Neuronal stem cell (in vitro differentiated cells): ENCODE results near the gene CACHD1.

ENCODE experiments used
- DNase-seq: peaks from one replicate; pipeline ENCODE4 v3.0.0-alpha.2; 2013; ENCODE audit warnings: low spot score
- H2AFZ ChIP-seq: one replicate; pipeline ENCODE4 v1.6.1; 2013; ENCODE audit warnings: mild to moderate bottlenecking, low read length, inconsistent platforms
- H2AK5ac ChIP-seq: 2 replicates; pipeline ENCODE4 v1.6.1; 2013; ENCODE audit warnings: low read depth, mild to moderate bottlenecking, inconsistent platforms, low read length, moderate library complexity, mixed read lengths
- H2BK120ac ChIP-seq: 2 replicates; pipeline ENCODE4 v1.6.1; 2013; ENCODE audit warnings: low read depth, mild to moderate bottlenecking, inconsistent platforms, low read length, moderate library complexity, mixed read lengths
- H2BK12ac ChIP-seq: one replicate; pipeline ENCODE4 v1.6.1; 2013; ENCODE audit warnings: low read length, inconsistent platforms
- H2BK15ac ChIP-seq: 2 replicates; pipeline ENCODE4 v1.6.1; 2013; ENCODE audit warnings: mild to moderate bottlenecking, low read length, inconsistent platforms, mixed read lengths
- H2BK5ac ChIP-seq: one replicate; pipeline ENCODE4 v1.6.1; 2013; ENCODE audit warnings: inconsistent platforms, mild to moderate bottlenecking, low read length, moderate library complexity
- H3K14ac ChIP-seq: one replicate; pipeline ENCODE4 v1.6.1; 2013; ENCODE audit warnings: low read length, inconsistent platforms
- H3K18ac ChIP-seq: 2 replicates; pipeline ENCODE4 v1.6.1; 2013; ENCODE audit warnings: low read length, inconsistent platforms
- H3K23ac ChIP-seq: 2 replicates; pipeline ENCODE4 v1.6.1; 2013; ENCODE audit warnings: low read depth, mild to moderate bottlenecking, mixed read lengths, low read length, inconsistent platforms; ENCODE audit not compliant: poor library complexity
- H3K27ac ChIP-seq: replicated peaks from 3 replicates; pipeline ENCODE4 v1.5.1; 2013; ENCODE audit warnings: low read length, inconsistent platforms
- H3K27me3 ChIP-seq, 3 experiments: 2 replicates each; pipeline ENCODE4 v1.6.1; 2013; ENCODE audit warnings: low read length in 3 of 3, mild to moderate bottlenecking in 2 of 3, inconsistent platforms in 1 of 3, low read depth in 1 of 3, mixed read lengths in 1 of 3, moderate library complexity in 1 of 3; ENCODE audit not compliant: control insufficient read depth in 3 of 3, insufficient read depth in 3 of 3
- H3K36me3 ChIP-seq, 2 donors: replicated peaks in 1 of 2; 2 replicates each; pipeline ENCODE4 v1.6.1; 2013; ENCODE audit warnings: low read length in 2 of 2; ENCODE audit not compliant: control insufficient read depth in 2 of 2, insufficient read depth in 2 of 2
- H3K4ac ChIP-seq: 2 replicates; pipeline ENCODE4 v1.6.1; 2013; ENCODE audit warnings: inconsistent platforms, mild to moderate bottlenecking, low read length, moderate library complexity
- H3K4me1 ChIP-seq, 2 donors: 1 replicate in 1 of 2; 2 replicates in 1 of 2; pipeline ENCODE4 v1.6.1; 2013; ENCODE audit warnings: low read length in 2 of 2, low read depth in 1 of 2; ENCODE audit not compliant: control insufficient read depth in 2 of 2, insufficient read depth in 1 of 2
- H3K4me2 ChIP-seq: one replicate; pipeline ENCODE4 v1.6.1; 2013; ENCODE audit warnings: mild to moderate bottlenecking, low read length, inconsistent platforms; ENCODE audit not compliant: insufficient read depth, poor library complexity, severe bottlenecking
- H3K4me3 ChIP-seq, 2 donors: 2 replicates each; pipeline ENCODE4 v1.5.1; 2013; ENCODE audit warnings: low read length in 2 of 2, mild to moderate bottlenecking in 2 of 2, inconsistent platforms in 1 of 2, moderate library complexity in 1 of 2
- H3K79me1 ChIP-seq: one replicate; pipeline ENCODE4 v1.6.1; 2013; ENCODE audit warnings: low read depth, mild to moderate bottlenecking, inconsistent platforms, low read length, moderate library complexity
- H3K9ac ChIP-seq: one replicate; pipeline ENCODE4 v1.6.1; 2013; ENCODE audit warnings: mild to moderate bottlenecking, low read depth, low read length, inconsistent platforms; ENCODE audit not compliant: poor library complexity
- H3K9me3 ChIP-seq, 2 donors: replicated peaks in 1 of 2; 2 replicates each; pipeline versions ENCODE3 to v1.6.1; 2013; ENCODE audit warnings: low read length in 2 of 2, mild to moderate bottlenecking in 2 of 2, inconsistent platforms in 1 of 2, low read depth in 1 of 2, mixed read lengths in 1 of 2, moderate library complexity in 1 of 2; ENCODE audit not compliant: control insufficient read depth in 2 of 2, insufficient read depth in 1 of 2
- H4K8ac ChIP-seq: one replicate; pipeline ENCODE4 v1.6.1; 2013; ENCODE audit warnings: low read depth, mild to moderate bottlenecking, inconsistent platforms, low read length, moderate library complexity
- H4K91ac ChIP-seq: one replicate; pipeline ENCODE4 v1.6.1; 2013; ENCODE audit warnings: low read length, low read depth, mild to moderate bottlenecking, inconsistent platforms; ENCODE audit not compliant: poor library complexity
- whole genome bisulfite sequencing, 2 donors: extraction: QIAGEN DNeasy Blood & Tissue Kit; methylation state at CpG; one replicate each; pipeline ENCODE4 v1.1.7; 2013; ENCODE audit warnings: missing lambda C conversion rate in 2 of 2, mixed read lengths in 1 of 2; ENCODE audit not compliant: insufficient read length in 2 of 2, insufficient replicate concordance in 1 of 2; ENCODE audit errors: extremely low coverage in 2 of 2; 5-methylcytosine and 5-hydroxymethylcytosine counted together

The CACHD1 gene

DNA sequence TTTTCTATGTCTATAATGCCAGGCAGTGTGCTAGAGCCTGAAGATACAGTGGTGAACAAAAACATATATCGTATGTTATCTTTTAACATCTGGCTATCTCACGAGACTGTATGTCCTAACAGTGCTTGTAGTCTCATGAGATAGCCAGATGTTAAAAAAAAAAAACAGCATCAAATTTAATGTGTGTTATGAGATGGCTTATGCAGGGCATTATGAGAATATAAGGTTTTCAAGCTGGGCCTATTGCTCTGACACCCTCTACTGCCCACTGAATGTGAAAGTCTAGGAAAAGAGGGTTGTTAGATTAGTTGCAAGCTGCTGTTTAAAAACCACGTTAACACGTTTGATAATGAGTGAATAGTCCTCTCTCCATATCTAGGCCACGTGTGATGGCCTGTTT lies 109.8 kb downstream of the CACHD1 start:
- peaks cover 0 to 24% of the 10 kb centered on the region in 2 donors for H3K36me3 ChIP-seq
- H3K23ac ChIP-seq: no peak overlapping the region
- H3K79me1 ChIP-seq: no peaks in the 10 kb centered on the region
- H3K18ac ChIP-seq: no peak overlapping the region
- no peak overlapping the region for H2BK12ac ChIP-seq
- H4K91ac ChIP-seq: no peak overlapping the region
- no peak overlapping the region for H3K4me2 ChIP-seq
- no peak overlapping the region for H2AK5ac ChIP-seq
- no peak overlapping the region for H2AFZ ChIP-seq
- no peak overlapping the region for H3K27ac ChIP-seq
- H3K4ac ChIP-seq: no peak overlapping the region
- no peak for DNase-seq
- no peak overlapping the region for H4K8ac ChIP-seq
- H3K27me3 ChIP-seq: no peaks in the 10 kb centered on the region
- H2BK15ac ChIP-seq: no peak overlapping the region
- H2BK5ac ChIP-seq: no peak overlapping the region
- no peaks in the 10 kb centered on the region for H3K9me3 ChIP-seq
- H3K4me3 ChIP-seq: no peak overlapping the region
- peaks cover 5 to 25% of the 10 kb centered on the region in 2 donors for H3K4me1 ChIP-seq
- no peak overlapping the region for H3K14ac ChIP-seq
- no CpG with 5 or more reads among the region's 5 CpGs for WGBS, 2 donors
- no peak overlapping the region for H2BK120ac ChIP-seq
- no peak overlapping the region for H3K9ac ChIP-seq

DNA sequence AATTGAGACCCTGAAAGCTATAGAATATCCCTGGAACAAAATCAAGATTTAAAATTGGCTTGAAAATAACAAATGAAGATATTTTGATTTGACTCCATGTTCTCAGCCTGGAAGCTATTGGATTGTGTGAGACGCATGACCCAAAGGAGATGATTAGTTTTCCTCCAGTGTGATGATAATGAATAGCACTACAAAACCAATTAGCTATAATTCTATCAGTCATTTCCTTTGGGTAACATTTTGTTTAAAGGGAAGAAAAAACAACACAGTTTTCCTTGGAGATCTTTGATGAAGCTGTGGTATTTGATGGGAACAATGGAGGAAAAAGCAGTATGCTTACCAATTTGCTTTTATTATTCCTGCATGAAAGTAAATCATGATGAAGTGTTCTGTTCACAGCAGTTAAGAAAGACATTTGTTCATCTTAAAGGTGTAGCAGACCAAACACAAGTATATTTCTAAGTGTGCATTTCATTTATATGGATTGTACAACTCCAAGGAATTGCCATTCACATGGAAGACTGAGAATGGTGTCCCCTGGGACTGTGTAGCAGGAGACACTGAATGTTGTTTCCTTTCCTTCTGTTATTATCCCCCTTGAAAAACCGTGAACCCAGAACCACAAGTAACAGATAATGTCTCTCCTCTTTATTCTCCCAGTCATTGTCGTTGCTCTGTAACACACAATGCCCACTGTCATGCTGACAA lies 111.4 kb downstream of the CACHD1 start:
- no peak overlapping the region for H3K4me3 ChIP-seq
- H3K4me1 ChIP-seq: peaks cover 1 to 10% of the 10 kb centered on the region in 2 donors
- H3K79me1 ChIP-seq: no peaks in the 10 kb centered on the region
- H3K27ac ChIP-seq: no peak overlapping the region
- no peak overlapping the region for H3K4ac ChIP-seq
- H2AK5ac ChIP-seq: no peak overlapping the region
- H3K18ac ChIP-seq: no peak overlapping the region
- H3K4me2 ChIP-seq: no peak overlapping the region
- H4K91ac ChIP-seq: no peak overlapping the region
- H2BK15ac ChIP-seq: no peak overlapping the region
- peaks cover 0 to 26% of the 10 kb centered on the region in 2 donors for H3K36me3 ChIP-seq
- no peak overlapping the region for H4K8ac ChIP-seq
- H3K9ac ChIP-seq: no peak overlapping the region
- no peaks in the 10 kb centered on the region for H3K27me3 ChIP-seq
- no peak overlapping the region for H3K14ac ChIP-seq
- H2BK12ac ChIP-seq: no peak overlapping the region
- no peak overlapping the region for H2AFZ ChIP-seq
- H2BK120ac ChIP-seq: no peak overlapping the region
- WGBS, 2 donors: no CpG with 5 or more reads among the region's 3 CpGs
- DNase-seq: no peak
- H3K9me3 ChIP-seq: no peaks in the 10 kb centered on the region
- H3K23ac ChIP-seq: no peak overlapping the region
- no peak overlapping the region for H2BK5ac ChIP-seq

DNA sequence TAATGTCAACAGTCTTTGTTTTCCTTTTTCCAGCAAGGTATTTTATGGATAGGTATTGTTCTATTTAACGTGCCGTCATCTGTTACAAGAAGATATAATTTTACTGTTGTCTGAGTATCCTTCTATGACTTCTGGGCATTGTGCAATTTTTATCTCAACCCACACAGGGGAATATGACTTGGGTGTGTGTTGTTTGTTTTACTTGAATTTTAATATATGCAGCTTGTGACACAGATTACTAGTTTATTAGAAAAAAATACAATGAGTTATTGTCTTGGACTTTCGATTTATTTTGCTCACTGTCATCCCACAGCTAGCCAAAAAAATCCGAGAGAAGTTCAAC lies 111.9 kb downstream of the CACHD1 start:
- Histone ChIP-seq H2BK120ac (no peak overlapping the region), H3K14ac (no peak overlapping the region), H3K9ac (no peak overlapping the region), H4K91ac (no peak overlapping the region), H3K79me1 (no peaks in the 10 kb centered on the region), H3K27me3 (no peaks in the 10 kb centered on the region), H2AFZ (no peak overlapping the region), H3K9me3 (no peaks in the 10 kb centered on the region), H4K8ac (no peak overlapping the region), H2BK15ac (no peak overlapping the region), H2BK12ac (no peak overlapping the region), H3K18ac (no peak overlapping the region), H3K27ac (no peak overlapping the region), H3K4me1 (peaks cover 1 to 7% of the 10 kb centered on the region in 2 donors), H2BK5ac (no peak overlapping the region), H3K23ac (no peak overlapping the region), H3K4ac (no peak overlapping the region), H3K4me3 (no peak overlapping the region), H3K36me3 (peaks cover 0 to 26% of the 10 kb centered on the region in 2 donors), H3K4me2 (no peak overlapping the region), H2AK5ac (no peak overlapping the region)
- DNase-seq: no peak
- no CpG with 5 or more reads among the region's 4 CpGs for WGBS, 2 donors

DNA sequence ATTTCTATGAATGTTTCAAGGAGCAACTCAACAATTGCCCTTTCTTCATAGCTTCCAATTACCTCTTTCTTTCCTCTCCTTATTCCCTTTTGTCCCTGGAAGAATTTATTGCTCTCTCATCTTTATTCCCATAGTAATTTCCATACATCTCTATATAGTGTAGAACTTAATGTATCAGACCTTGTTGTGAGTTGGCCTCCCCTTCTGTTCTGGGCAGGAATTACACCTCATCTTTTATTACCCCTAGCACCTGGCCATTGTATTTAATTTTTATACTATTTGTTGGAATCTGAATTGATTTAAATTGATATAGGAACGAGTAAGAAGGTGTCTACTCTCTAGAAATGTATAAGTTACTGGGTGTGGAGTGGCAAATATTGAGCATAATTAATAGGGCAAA lies 114.5 kb downstream of the CACHD1 start:
- no CpG with 5 or more reads among the region's 1 CpG for WGBS, 2 donors
- Histone ChIP-seq H3K4ac (no peak overlapping the region), H2BK5ac (no peak overlapping the region), H4K91ac (no peak overlapping the region), H3K9ac (no peak overlapping the region), H3K27me3 (no peaks in the 10 kb centered on the region), H3K27ac (no peak overlapping the region), H3K79me1 (no peaks in the 10 kb centered on the region), H3K4me3 (no peak overlapping the region), H3K4me1 (peaks cover 1 to 7% of the 10 kb centered on the region in 2 donors), H3K36me3 (peaks cover 0 to 35% of the 10 kb centered on the region in 2 donors), H2BK120ac (no peak overlapping the region), H3K23ac (no peak overlapping the region), H4K8ac (no peak overlapping the region), H2BK15ac (no peak overlapping the region), H2AFZ (no peak overlapping the region), H2BK12ac (no peak overlapping the region), H3K18ac (no peak overlapping the region), H2AK5ac (no peak overlapping the region), H3K9me3 (no peaks in the 10 kb centered on the region), H3K4me2 (no peak overlapping the region), H3K14ac (no peak overlapping the region)
- DNase-seq: no peak
